Renal cortical epithelial cell (primary cell): ENCODE measurements around the gene MAN1A2. TPM values are rescaled to one million over a fixed set of nuclear protein-coding genes. Genes with fewer than 3 reads are reported as not detected.
A peak's percentile ranks its signal among the peaks of the same experiment; 100 is the strongest.
"Not testable (repeated sequence)": the region's sequence is repeated elsewhere in the genome, so short reads cannot be mapped to it uniquely, and the experiment has no call there.

Experiments used
- DNase-seq: peaks from one replicate; pipeline ENCODE4 v3.0.0-alpha.2; 2011; ENCODE audit warnings: low read depth
- total RNA-seq: library from RNA; depleted of rRNA; stranded (reverse); fragments of >200 nt; gene quantifications from 2 replicates; pipeline ENCODE4 v1.2.3, GENCODE V29; 2014

MAN1A2 gene
- total RNA-seq = 27.6 and 44.1 TPM in 2 replicates

GRCh38 chr1:117367046-117368025 is at the start of gene MAN1A2:
Gene MAN1A2, plus strand, starts transcription at chr1:117367449. Its CDS starts 735 bp downstream, at chr1:117368184.
- DNase-seq = peak; percentile 64

DNA sequence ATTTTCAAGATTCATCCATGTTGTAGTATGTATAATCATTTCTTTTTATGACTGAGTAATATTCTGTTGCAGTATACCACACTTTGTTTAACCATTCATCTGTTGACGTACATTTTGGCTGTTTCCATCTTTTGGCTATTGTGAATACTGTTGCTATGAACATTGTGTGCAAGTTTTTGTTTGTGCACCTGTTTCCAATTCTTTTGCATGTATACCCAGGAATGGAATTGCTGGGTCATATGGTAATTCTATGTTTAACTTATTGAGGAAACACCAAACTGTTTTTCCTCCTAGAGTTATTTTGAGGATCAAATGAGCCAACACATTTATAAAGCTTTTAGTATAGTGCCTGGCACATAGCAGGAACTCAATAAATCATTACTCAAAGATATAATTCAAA is 49.2 kb upstream of the MAN1A2 start:
- no peak for DNase-seq

GRCh38 chr1:117318426-117318825 is 48.8 kb upstream of the MAN1A2 start:
- DNase-seq = no peak

DNA sequence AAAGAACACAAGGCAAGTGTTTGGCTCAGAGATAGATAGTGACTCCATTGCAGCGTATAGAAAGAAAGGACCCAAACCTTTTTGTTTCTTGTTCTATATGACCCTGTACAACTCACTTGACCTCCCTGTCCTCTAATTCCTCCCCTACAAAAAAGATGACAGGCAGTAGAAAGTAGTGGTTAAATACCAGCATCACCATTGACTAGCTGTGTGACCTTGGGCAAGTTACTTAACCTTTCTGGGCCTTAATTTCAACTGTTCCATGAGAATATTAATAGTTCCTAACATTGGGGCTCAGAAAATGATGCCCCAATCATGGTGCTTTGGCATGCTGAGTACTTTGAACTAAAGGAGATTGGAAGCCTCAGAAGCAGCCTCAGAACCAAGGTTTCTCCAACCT is 46.7 kb upstream of the MAN1A2 start:
- DNase-seq = no peak

DNA sequence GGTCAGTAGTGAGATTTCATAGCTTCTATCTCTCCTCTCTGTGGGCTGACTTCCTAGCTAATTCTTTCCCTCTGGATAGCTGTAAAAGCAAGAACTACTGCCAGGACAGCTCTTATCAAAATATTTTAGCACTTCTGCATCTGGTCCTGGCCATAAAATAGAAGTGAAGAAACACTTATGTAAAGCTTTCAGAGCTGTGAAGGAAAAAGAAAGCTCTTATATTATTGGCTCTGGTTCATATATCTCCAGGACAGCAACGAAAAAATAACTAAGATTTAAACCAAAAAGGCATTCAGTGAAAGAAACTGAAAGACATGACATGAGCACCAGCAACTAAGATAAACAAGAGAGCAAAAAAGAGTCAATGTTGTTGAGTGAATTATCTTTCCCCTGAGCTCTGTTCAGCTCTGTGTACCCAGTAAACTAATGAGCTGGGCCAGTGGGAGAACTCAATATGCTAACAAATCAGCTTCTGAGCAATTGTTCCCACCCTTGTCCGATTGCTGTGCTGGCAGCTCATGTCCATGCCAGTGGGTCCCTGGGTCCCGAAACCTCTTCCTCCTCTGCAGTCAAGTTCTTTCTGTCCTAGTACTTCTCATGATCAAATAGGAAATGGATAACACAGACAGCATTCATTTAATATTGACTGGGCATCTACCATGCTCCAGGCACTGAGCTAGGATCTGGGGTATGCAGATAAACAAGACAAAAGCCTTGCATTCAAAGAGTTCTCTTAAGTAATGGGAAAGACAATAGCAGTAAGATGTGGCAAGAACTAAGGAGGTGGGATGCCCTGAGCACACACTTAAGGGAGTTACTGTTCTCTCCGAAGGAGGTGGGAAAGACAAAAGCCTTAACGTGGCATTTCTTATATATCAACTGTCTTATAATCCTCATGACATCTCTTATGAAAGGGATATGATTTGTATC is 45.3 kb upstream of the MAN1A2 start:
- DNase-seq = no peak

DNA sequence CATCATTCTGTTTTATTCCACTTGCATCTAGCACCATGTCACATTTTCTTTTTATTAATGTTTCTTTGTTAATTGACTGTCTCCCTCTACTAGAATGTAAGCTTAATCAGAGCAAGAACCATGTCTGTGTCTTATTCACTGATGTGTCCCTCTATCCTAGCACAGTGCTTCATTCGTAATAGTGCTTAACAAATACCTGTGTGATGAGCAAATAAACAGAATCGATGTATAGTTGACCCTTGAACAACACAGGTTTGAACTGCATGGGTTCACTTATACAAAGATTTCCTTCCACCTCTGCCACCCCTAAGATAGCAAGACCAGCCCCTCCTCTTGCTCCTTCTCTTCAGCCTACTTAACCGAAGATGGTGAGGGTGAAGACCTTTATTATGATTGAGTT is 42.9 kb upstream of the MAN1A2 start:
- DNase-seq = no peak

DNA sequence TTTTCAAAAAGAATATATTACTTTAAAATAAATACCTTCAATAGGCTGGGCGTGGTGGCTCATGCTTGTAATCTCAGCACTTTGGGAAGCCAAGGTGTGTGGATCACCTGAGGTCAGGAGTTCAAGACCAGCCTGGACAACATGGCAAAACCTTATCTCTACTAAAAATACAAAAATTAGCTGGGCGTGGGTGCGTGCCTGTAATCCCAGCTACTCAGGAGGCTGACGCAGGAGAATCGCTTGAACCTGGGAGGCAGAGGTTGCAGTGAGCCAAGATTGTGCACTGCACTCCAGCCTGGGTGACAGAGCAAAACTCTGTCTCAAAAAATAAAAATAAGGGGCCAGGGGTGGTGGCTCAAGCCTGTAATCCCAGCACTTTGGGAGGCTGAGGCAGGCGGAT is 41.2 kb upstream of the MAN1A2 start:
- not testable (repeated sequence) for DNase-seq

DNA sequence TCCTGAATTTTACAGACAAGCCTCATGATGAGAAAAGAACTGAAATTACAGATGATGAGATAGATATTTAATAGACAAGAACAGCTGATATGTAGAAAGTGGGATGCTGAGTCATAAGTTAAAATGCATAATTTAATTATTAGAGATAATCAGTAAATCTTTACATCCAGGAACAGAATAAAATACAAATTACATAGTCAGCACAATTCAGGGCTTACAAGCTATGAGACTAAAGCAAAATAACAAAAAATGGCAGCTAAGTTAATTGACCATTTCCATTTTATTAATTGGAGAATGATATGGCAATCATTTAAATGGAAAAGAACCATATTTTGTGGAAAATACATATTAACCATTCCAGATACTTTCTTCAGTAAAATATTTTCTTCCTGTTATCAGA is 40.2 kb upstream of the MAN1A2 start:
- no peak for DNase-seq

- DNase-seq = no peak
These were observed 31.7 kb upstream of the MAN1A2 start for GRCh38 chr1:117335376-117336086.

- peak; percentile 11 for DNase-seq
These were observed 31.0 kb upstream of the MAN1A2 start for GRCh38 chr1:117336088-117336817.

DNA sequence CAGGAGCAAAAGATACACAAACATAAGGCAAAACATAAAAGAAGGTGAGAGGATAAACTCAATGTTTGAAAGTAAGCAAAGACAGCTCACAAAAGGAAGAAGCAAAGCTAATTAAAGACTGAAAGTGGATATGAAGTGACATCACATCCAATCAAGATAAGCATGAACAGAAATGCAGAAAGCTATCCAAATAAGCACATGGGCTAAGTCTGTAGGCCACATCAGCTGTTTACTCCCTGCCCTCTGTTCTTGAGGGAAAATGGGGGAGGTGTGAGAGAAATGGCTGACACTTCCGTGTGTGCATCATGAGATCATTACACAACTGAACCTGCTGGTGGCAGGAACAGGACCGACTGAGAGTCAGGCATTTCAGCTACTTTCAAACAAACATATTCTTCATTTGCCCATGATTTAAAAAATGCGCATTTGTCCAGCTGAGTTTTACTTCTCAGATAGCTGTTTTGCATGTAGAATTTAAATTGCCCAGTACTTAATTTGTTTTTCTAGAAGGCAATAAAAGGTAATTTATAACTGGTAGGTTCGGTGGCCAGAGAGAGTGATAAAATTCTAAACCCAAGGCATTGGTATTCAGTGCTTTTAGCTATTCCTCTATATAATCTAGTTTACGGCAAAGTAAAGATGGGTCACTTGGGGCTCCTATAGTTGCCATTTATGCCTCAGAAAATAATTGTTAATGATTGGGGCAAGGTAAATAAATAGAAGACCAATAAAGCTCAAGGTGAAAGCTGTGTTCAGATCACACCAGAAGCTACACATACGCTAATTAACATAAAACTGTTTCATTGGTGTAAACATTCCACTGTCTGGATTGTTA is 27.2 kb upstream of the MAN1A2 start:
- peak; percentile 94 for DNase-seq

GRCh38 chr1:117341123-117341522 is 26.1 kb upstream of the MAN1A2 start:
- peak; percentile 42 for DNase-seq

DNA sequence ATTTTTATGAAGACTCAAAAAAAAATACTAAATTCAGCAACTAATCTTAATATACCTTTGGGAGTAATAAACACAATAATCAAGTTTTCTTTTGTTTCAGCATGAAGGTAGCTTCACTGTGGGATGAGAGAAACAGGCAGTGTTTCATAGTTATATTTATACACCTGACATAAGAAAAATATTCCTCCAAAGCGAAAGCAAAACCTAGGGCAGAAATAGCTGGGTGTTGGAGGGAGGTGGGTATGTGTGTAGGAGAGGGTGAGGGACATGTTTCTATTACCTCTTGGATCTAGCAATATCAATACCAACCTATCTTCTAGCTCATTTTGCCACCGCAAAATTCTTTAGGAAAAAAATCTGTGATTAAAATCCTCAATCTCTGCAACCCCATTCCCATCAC is 24.9 kb upstream of the MAN1A2 start:
- no peak for DNase-seq

GRCh38 chr1:117346206-117346928 is 20.9 kb upstream of the MAN1A2 start:
- peak; percentile 85 for DNase-seq

DNA sequence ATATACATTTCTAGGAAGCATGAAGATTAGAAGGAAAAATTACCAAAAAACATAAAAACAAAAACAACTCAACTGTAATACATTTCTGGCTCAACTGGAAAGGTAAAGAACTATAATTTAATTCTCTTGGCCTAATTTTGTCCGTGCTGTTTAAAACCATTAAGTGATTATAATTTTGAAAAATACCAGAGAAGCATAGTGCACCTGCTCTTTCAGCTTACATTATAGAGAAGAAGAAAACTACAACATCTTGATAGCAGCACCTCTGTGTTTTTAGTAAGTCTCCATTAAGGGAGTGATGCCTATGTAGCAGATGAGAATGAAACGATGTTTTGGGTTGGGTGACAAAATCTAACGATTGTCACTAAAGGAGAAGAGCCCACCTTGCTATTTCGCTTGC is 19.3 kb upstream of the MAN1A2 start:
- DNase-seq = no peak

GRCh38 chr1:117352695-117353094 is 14.6 kb upstream of the MAN1A2 start:
- DNase-seq = not testable (repeated sequence)

DNA sequence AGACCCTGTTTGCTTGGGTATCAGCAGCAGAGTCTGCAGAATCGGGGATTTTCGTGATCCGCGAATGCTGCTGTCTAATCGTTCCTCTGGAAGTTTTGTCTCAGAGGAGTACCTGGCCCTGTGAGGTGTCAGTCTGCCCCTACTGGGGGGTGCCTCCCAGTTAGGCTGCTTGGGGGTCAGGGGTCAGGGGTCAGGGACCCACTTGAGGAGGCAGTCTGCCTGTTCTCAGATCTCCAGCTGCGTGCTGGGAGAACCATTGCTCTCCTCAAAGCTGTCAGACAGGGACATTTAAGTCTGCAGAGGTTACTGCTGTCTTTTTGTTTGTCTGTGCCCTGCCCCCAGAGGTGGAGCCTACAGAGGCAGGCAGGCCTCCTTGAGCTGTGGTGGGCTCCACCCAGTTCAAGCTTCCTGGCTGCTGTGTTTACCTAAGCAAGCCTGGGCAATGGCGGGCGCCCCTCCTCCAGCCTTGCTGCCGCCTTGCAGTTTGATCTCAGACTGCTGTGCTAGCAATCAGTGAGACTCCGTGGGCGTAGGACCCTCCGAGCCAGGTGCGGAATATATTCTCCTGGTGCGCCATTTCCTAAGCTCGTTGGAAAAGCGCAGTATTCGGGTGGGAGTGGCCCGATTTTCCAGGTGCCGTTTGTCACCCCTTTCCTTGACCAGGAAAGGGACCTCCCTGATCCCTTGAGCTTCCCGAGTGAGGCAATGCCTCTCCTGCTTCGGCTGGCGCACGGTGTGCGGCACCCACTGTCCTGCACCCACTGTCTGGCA is 9.2 kb upstream of the MAN1A2 start:
- DNase-seq = not testable (repeated sequence)

DNA sequence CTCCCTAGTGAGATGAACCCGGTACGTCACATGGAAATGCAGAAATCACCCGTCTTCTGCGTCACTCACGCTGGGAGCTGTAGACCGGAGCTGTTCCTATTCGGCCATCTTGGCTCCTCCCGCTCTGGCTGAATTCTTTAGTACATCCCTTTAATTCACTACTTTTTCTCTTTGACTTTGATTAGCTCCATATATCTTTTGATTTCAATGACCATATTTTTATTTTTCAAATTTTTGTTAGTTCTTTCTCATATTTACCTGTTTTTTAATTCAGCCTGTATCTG is 8.7 kb upstream of the MAN1A2 start:
- not testable (repeated sequence) for DNase-seq
